ENCODE measurements around the gene PITPNM3.

PITPNM3 gene

GRCh38 chr17:6536053-6536452, 20.3 kb downstream of the PITPNM3 start:
- TF ChIP-seq ZFP30 (CRISPR knock-in tag; IDR thresholded peaks at IDR 0.05): no peak
- TF ChIP-seq GLIS3 (CRISPR knock-in tag; IDR thresholded peaks at IDR 0.05): no peak
- no peak for TF ChIP-seq ZNF565 (CRISPR knock-in tag; conservative IDR thresholded peaks at IDR 0.05; ENCODE audit: low read depth)
- TF ChIP-seq SNAI2 (CRISPR knock-in tag; IDR thresholded peaks at IDR 0.05): no peak
- ATAC-seq: no peak

- ATAC-seq: no peak
- TF ChIP-seq TOX (CRISPR knock-in tag; IDR thresholded peaks at IDR 0.05; ENCODE audit: borderline replicate concordance) (no peak), SNAI2 (CRISPR knock-in tag; IDR thresholded peaks at IDR 0.05) (no peak), OSR1 (CRISPR knock-in tag; IDR thresholded peaks at IDR 0.05) (no peak), ZNF8 (CRISPR knock-in tag; IDR thresholded peaks at IDR 0.05) (no peak), ARNTL (CRISPR knock-in tag; IDR thresholded peaks at IDR 0.05; ENCODE audit: borderline replicate concordance, low read depth) (no peak), CSRNP3 (CRISPR knock-in tag; IDR thresholded peaks at IDR 0.05) (no peak), PPARA (CRISPR knock-in tag; IDR thresholded peaks at IDR 0.05; ENCODE audit: borderline replicate concordance) (no peak), ZFP3 (CRISPR knock-in tag; IDR thresholded peaks at IDR 0.05) (no peak), ESRRG (CRISPR knock-in tag; IDR thresholded peaks at IDR 0.05) (no peak), POU6F1 (CRISPR knock-in tag; IDR thresholded peaks at IDR 0.05; ENCODE audit: borderline replicate concordance, low read depth) (no peak), GLIS3 (CRISPR knock-in tag; IDR thresholded peaks at IDR 0.05) (no peak), RARB (CRISPR knock-in tag; IDR thresholded peaks at IDR 0.05) (no peak), BACH2 (CRISPR knock-in tag; IDR thresholded peaks at IDR 0.05; ENCODE audit: borderline replicate concordance) (no peak), ZFP30 (CRISPR knock-in tag; IDR thresholded peaks at IDR 0.05) (no peak), ZNF70 (CRISPR knock-in tag; IDR thresholded peaks at IDR 0.05) (no peak), ZNF565 (CRISPR knock-in tag; conservative IDR thresholded peaks at IDR 0.05; ENCODE audit: low read depth) (no peak)
Measured at GRCh38 chr17:6534846-6535514, 21.4 kb downstream of the PITPNM3 start.

GRCh38 chr17:6532441-6532885, 23.9 kb downstream of the PITPNM3 start:
- ATAC-seq: no peak
- TF ChIP-seq ZNF8 (CRISPR knock-in tag; IDR thresholded peaks at IDR 0.05) (no peak), CSRNP3 (CRISPR knock-in tag; IDR thresholded peaks at IDR 0.05) (no peak), TCF4 (CRISPR knock-in tag; IDR thresholded peaks at IDR 0.05; ENCODE audit: borderline replicate concordance) (no peak), ARNTL (CRISPR knock-in tag; IDR thresholded peaks at IDR 0.05; ENCODE audit: borderline replicate concordance, low read depth) (no peak), RARB (CRISPR knock-in tag; IDR thresholded peaks at IDR 0.05) (no peak), ZNF70 (CRISPR knock-in tag; IDR thresholded peaks at IDR 0.05) (no peak), BACH2 (CRISPR knock-in tag; IDR thresholded peaks at IDR 0.05; ENCODE audit: borderline replicate concordance) (no peak), ZC3H10 (CRISPR knock-in tag; IDR thresholded peaks at IDR 0.05) (no peak), PATZ1 (CRISPR knock-in tag; IDR thresholded peaks at IDR 0.05; ENCODE audit: borderline replicate concordance) (no peak)

GRCh38 chr17:6531575-6531974, 24.8 kb downstream of the PITPNM3 start:
- no peak for ATAC-seq
- no peak for TF ChIP-seq ZNF70 (CRISPR knock-in tag; IDR thresholded peaks at IDR 0.05)
- no peak for TF ChIP-seq CREB5 (CRISPR knock-in tag; IDR thresholded peaks at IDR 0.05; ENCODE audit: low read depth)
- no peak for TF ChIP-seq ZFP3 (CRISPR knock-in tag; IDR thresholded peaks at IDR 0.05)
- TF ChIP-seq CSRNP3 (CRISPR knock-in tag; IDR thresholded peaks at IDR 0.05): no peak
- no peak for TF ChIP-seq CSDC2 (CRISPR knock-in tag; IDR thresholded peaks at IDR 0.05)
- TF ChIP-seq ZFP30 (CRISPR knock-in tag; IDR thresholded peaks at IDR 0.05): no peak
- TF ChIP-seq ZNF565 (CRISPR knock-in tag; conservative IDR thresholded peaks at IDR 0.05; ENCODE audit: low read depth): no peak
- no peak for TF ChIP-seq BACH2 (CRISPR knock-in tag; IDR thresholded peaks at IDR 0.05; ENCODE audit: borderline replicate concordance)
- TF ChIP-seq TOX (CRISPR knock-in tag; IDR thresholded peaks at IDR 0.05; ENCODE audit: borderline replicate concordance): no peak
- TF ChIP-seq ESRRG (CRISPR knock-in tag; IDR thresholded peaks at IDR 0.05): no peak
- no peak for TF ChIP-seq SNAI2 (CRISPR knock-in tag; IDR thresholded peaks at IDR 0.05)
- TF ChIP-seq POU6F1 (CRISPR knock-in tag; IDR thresholded peaks at IDR 0.05; ENCODE audit: borderline replicate concordance, low read depth): no peak

Data from SK-N-SH treated with all-trans-retinoic acid at 6 μM for 48 hours (cell line).